H9 (cell line): ENCODE measurements around the gene DCPS. TPM values are rescaled to one million over a fixed set of nuclear protein-coding genes. Genes with fewer than 3 reads are reported as not detected.

ENCODE experiments used
- DNase-seq: peaks from one replicate; pipeline ENCODE4 v3.0.0-alpha.2; 2017
- H2AFZ ChIP-seq: one replicate; pipeline ENCODE4 v1.6.1; 2013; ENCODE audit warnings: mild to moderate bottlenecking, low read length, control low read depth, moderate library complexity
- H2AK5ac ChIP-seq: 2 replicates; pipeline ENCODE4 v1.6.1; 2013; ENCODE audit warnings: low read length, control low read depth, mixed read lengths; ENCODE audit not compliant: insufficient read length
- H2BK120ac ChIP-seq: one replicate; pipeline ENCODE4 v1.6.1; 2013; ENCODE audit warnings: low read depth, mild to moderate bottlenecking, low read length, control low read depth, inconsistent platforms; ENCODE audit not compliant: poor library complexity, severe bottlenecking
- H2BK12ac ChIP-seq: 2 replicates; pipeline ENCODE4 v1.6.1; 2013; ENCODE audit warnings: low read length, control low read depth, mixed read lengths, low read depth; ENCODE audit not compliant: insufficient read length
- H2BK15ac ChIP-seq: 2 replicates; pipeline ENCODE4 v1.6.1; 2013; ENCODE audit warnings: low read depth, low read length, control low read depth
- H2BK20ac ChIP-seq: one replicate; pipeline ENCODE4 v1.6.1; 2013; ENCODE audit warnings: low read depth, mild to moderate bottlenecking, low read length, control low read depth, inconsistent platforms; ENCODE audit not compliant: poor library complexity, severe bottlenecking
- H2BK5ac ChIP-seq: 2 replicates; pipeline ENCODE4 v1.6.1; 2013; ENCODE audit warnings: low read length, control low read depth, mixed read lengths; ENCODE audit not compliant: insufficient read length
- H3K14ac ChIP-seq: 2 replicates; pipeline ENCODE4 v1.6.1; 2013; ENCODE audit warnings: low read length, control low read depth; ENCODE audit not compliant: insufficient read depth
- H3K18ac ChIP-seq: 2 replicates; pipeline ENCODE4 v1.6.1; 2013; ENCODE audit warnings: low read depth, mild to moderate bottlenecking, mixed read lengths, low read length, control low read depth; ENCODE audit not compliant: insufficient read length
- H3K23ac ChIP-seq: 2 replicates; pipeline ENCODE4 v1.6.1; 2013; ENCODE audit warnings: low read length, control low read depth, mixed read lengths, low read depth; ENCODE audit not compliant: insufficient read length
- H3K23me2 ChIP-seq: 2 replicates; pipeline ENCODE4 v1.6.1; 2013; ENCODE audit warnings: low read depth, mild to moderate bottlenecking, mixed read lengths, low read length, control low read depth; ENCODE audit not compliant: insufficient read length, poor library complexity, severe bottlenecking
- H3K27ac ChIP-seq: 2 replicates; pipeline ENCODE4 v1.5.1; 2013; ENCODE audit warnings: low read length, control low read depth, mixed read lengths, low read depth; ENCODE audit not compliant: insufficient read length
- H3K27me3 ChIP-seq: 2 replicates; pipeline ENCODE4 v1.6.1; 2013; ENCODE audit warnings: low read length, control low read depth, inconsistent platforms; ENCODE audit not compliant: insufficient read depth
- H3K4ac ChIP-seq: 2 replicates; pipeline ENCODE4 v1.6.1; 2013; ENCODE audit warnings: low read depth, mild to moderate bottlenecking, control low read depth, inconsistent platforms, low read length, moderate library complexity
- H3K4me1 ChIP-seq: 2 replicates; pipeline ENCODE4 v1.6.1; 2013; ENCODE audit warnings: low read length, control low read depth, inconsistent platforms; ENCODE audit not compliant: insufficient read depth
- H3K4me2 ChIP-seq: 2 replicates; pipeline ENCODE4 v1.6.1; 2013; ENCODE audit warnings: low read length, control low read depth, mixed read lengths; ENCODE audit not compliant: insufficient read length, insufficient read depth
- H3K56ac ChIP-seq: 2 replicates; pipeline ENCODE4 v1.6.1; 2013; ENCODE audit warnings: low read depth, mild to moderate bottlenecking, mixed read lengths, low read length, control low read depth; ENCODE audit not compliant: insufficient read length
- H3K79me1 ChIP-seq: 2 replicates; pipeline ENCODE4 v1.6.1; 2013; ENCODE audit warnings: low read depth, mild to moderate bottlenecking, moderate library complexity, low read length, control low read depth, inconsistent platforms; ENCODE audit not compliant: insufficient read depth, poor library complexity, severe bottlenecking
- H3K79me2 ChIP-seq: 2 replicates; pipeline ENCODE4 v1.6.1; 2013; ENCODE audit warnings: low read length, control low read depth, inconsistent platforms; ENCODE audit not compliant: insufficient read depth
- H3K9ac ChIP-seq: 2 replicates; pipeline ENCODE4 v1.6.1; 2013; ENCODE audit warnings: low read length, control low read depth, mixed read lengths; ENCODE audit not compliant: insufficient read length; ENCODE audit errors: extremely low read depth
- H3K9me3 ChIP-seq: one replicate; pipeline ENCODE4 v1.6.1; 2013; ENCODE audit warnings: low read depth, low read length, inconsistent platforms; ENCODE audit not compliant: control insufficient read depth
- H3T11ph ChIP-seq: one replicate; pipeline ENCODE4 v1.6.1; 2013; ENCODE audit warnings: mild to moderate bottlenecking, low read length, control low read depth, inconsistent platforms
- H4K20me1 ChIP-seq: one replicate; pipeline ENCODE4 v1.6.1; 2013; ENCODE audit not compliant: control insufficient read depth, insufficient read length, insufficient read depth
- H4K5ac ChIP-seq: 2 replicates; pipeline ENCODE4 v1.6.1; 2013; ENCODE audit warnings: low read depth, mild to moderate bottlenecking, mixed read lengths, low read length, control low read depth; ENCODE audit not compliant: insufficient read length
- H4K8ac ChIP-seq: replicated peaks from 2 replicates; pipeline ENCODE4 v1.6.1; 2013; ENCODE audit warnings: low read length, control low read depth, mixed read lengths, low read depth; ENCODE audit not compliant: insufficient read length
- H4K91ac ChIP-seq: 2 replicates; pipeline ENCODE4 v1.6.1; 2013; ENCODE audit warnings: low read depth, mild to moderate bottlenecking, moderate library complexity, mixed read lengths, low read length, control low read depth; ENCODE audit not compliant: insufficient read length
- H3K27ac Mint-ChIP-seq, 3 experiments: 2 replicates in 2 of 3; 3 replicates in 1 of 3; pipeline ENCODE4 v1.8.0; 2020 to 2021; ENCODE audit warnings: mixed read lengths in 3 of 3, mild to moderate bottlenecking in 1 of 3, moderate library complexity in 1 of 3
- H3K27me3 Mint-ChIP-seq: 2 replicates; pipeline ENCODE4 v1.8.0; 2021; ENCODE audit warnings: low read depth, mild to moderate bottlenecking, moderate library complexity, mixed read lengths
- H3K36me3 Mint-ChIP-seq, 3 experiments: 2 replicates in 2 of 3; 3 replicates in 1 of 3; pipeline ENCODE4 v1.8.0; 2020 to 2021; ENCODE audit warnings: low read depth in 3 of 3, mixed read lengths in 3 of 3; ENCODE audit not compliant: insufficient read depth in 1 of 3
- H3K4me1 Mint-ChIP-seq, 2 experiments: 2 replicates each; pipeline ENCODE4 v1.8.0; 2020; ENCODE audit warnings: mixed read lengths in 2 of 2
- H3K4me3 Mint-ChIP-seq, 2 experiments: 2 replicates in 1 of 2; 3 replicates in 1 of 2; pipeline ENCODE4 v1.8.0; 2020 to 2021; ENCODE audit warnings: mild to moderate bottlenecking in 2 of 2, mixed read lengths in 2 of 2, moderate library complexity in 1 of 2
- H3K9me3 Mint-ChIP-seq, 2 experiments: 2 replicates in 1 of 2; 3 replicates in 1 of 2; pipeline ENCODE4 v1.8.0; 2020; ENCODE audit warnings: mild to moderate bottlenecking in 2 of 2, mixed read lengths in 2 of 2, moderate library complexity in 1 of 2
- WGBS: extraction: QIAGEN DNeasy Blood & Tissue Kit; methylation state at CpG from one replicate; pipeline ENCODE4 v1.1.7; 2013; ENCODE audit warnings: missing lambda C conversion rate, low lambda C conversion rate, mixed read lengths; ENCODE audit not compliant: insufficient read length; ENCODE audit errors: extremely low coverage; 5-methylcytosine and 5-hydroxymethylcytosine counted together
- total RNA-seq: library from RNA; stranded (reverse); gene quantifications from 2 replicates; pipeline ENCODE4 v1.2.1, GENCODE V29; 2021
- TF ChIP-seq, protein P1 (sequence below): fragments of 200-600 bp; sonication (generic); conservative IDR thresholded peaks from 3 replicates; pipeline ENCODE4 v1.8.0; 2021; ENCODE audit warnings: antibody characterized with exemption, mild to moderate bottlenecking

The DCPS gene
- total RNA-seq, 1 experiment from 2014 or later = 27.7 TPM

DNA sequence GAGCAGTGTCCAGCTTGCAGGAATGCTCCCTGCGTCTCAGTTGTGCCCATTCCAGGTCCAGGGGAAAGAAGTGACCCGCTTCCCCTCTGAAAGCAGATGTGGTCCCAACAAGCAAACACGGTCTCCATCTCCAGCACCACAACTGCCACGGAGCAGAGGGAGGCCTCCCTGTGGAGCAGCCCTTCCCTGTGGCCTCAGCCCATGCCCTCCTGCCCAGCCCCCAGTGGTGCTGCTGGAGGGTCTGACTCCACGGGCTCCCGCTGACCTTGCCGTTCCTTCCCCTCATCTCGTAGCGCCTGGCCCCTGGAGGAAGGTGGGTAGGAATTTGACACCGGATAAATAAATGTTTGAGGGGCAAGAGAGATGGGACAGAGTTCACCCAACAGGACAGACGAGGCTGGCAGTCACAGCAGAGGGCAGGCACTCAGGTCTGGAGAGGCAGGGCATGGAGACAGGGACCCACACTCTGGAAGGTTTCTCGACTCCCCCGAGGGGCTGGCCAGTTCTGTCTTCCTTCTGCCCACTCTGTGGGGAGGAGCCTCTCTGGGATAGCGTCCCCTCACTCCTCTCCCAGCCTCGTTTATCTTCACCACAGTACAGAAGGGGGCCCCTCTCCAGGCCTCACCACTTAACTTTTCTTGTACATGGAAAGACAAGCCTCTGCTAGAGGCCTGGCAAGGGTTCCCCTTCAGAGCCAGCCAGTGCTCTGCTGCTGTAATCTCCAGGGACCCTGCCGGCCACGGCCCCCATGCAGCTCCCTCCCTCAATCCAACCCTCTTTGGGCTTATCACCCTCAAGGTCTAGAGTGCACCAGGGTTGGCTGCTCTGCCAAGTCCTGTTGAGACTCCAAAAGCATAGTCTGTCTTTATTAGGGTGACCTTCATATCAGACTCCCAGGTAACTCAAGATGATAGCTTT is 44.1 kb downstream of the DCPS start:
- H3K27ac ChIP-seq = no peak overlapping the region
- no peak overlapping the region for H3K9ac ChIP-seq
- no peak overlapping the region for H2BK15ac ChIP-seq
- H2BK12ac ChIP-seq = no peak overlapping the region
- no CpG with 5 or more reads among the region's 17 CpGs for WGBS
- no peak overlapping the region for H4K91ac ChIP-seq
- no peak overlapping the region for H3K4ac ChIP-seq
- H3K18ac ChIP-seq = no peak overlapping the region
- no peak overlapping the region for H3T11ph ChIP-seq
- H3K4me1 Mint-ChIP-seq = peaks cover 45 to 58% of the 10 kb centered on the region in 2 experiments
- H3K23me2 ChIP-seq = no peaks in the 10 kb centered on the region
- H2BK120ac ChIP-seq = no peak overlapping the region
- no peak overlapping the region for H3K4me2 ChIP-seq
- peaks cover 20 to 37% (median 34%) of the 10 kb centered on the region in 3 experiments for H3K36me3 Mint-ChIP-seq
- H3K4me1 ChIP-seq = peaks cover 14% of the 10 kb centered on the region; the same call in 1 of the 2 replicates
- H2BK20ac ChIP-seq = no peak overlapping the region
- H3K79me1 ChIP-seq = no peaks in the 10 kb centered on the region
- H3K9me3 ChIP-seq = no peaks in the 10 kb centered on the region
- TF ChIP-seq, protein P1, sequence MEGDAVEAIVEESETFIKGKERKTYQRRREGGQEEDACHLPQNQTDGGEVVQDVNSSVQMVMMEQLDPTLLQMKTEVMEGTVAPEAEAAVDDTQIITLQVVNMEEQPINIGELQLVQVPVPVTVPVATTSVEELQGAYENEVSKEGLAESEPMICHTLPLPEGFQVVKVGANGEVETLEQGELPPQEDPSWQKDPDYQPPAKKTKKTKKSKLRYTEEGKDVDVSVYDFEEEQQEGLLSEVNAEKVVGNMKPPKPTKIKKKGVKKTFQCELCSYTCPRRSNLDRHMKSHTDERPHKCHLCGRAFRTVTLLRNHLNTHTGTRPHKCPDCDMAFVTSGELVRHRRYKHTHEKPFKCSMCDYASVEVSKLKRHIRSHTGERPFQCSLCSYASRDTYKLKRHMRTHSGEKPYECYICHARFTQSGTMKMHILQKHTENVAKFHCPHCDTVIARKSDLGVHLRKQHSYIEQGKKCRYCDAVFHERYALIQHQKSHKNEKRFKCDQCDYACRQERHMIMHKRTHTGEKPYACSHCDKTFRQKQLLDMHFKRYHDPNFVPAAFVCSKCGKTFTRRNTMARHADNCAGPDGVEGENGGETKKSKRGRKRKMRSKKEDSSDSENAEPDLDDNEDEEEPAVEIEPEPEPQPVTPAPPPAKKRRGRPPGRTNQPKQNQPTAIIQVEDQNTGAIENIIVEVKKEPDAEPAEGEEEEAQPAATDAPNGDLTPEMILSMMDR = no peak
- H2BK5ac ChIP-seq = no peak overlapping the region
- H4K5ac ChIP-seq = no peak overlapping the region
- H4K20me1 ChIP-seq = no peaks in the 10 kb centered on the region
- H2AFZ ChIP-seq = no peak overlapping the region
- H3K14ac ChIP-seq = peak overlapping the region; percentile 59
- H3K79me2 ChIP-seq = peaks cover 2% of the 10 kb centered on the region; the same call in 1 of the 2 replicates
- H3K9me3 Mint-ChIP-seq = no peaks in the 10 kb centered on the region
- H3K4me3 Mint-ChIP-seq = no peak overlapping the region
- H3K56ac ChIP-seq = no peak overlapping the region
- no peaks in the 10 kb centered on the region for H3K27me3 ChIP-seq
- DNase-seq = no peak
- H4K8ac ChIP-seq = no peak overlapping the region
- no peak overlapping the region for H2AK5ac ChIP-seq
- H3K23ac ChIP-seq = no peak overlapping the region
- H3K27me3 Mint-ChIP-seq = no peaks in the 10 kb centered on the region
- H3K27ac Mint-ChIP-seq = peak overlapping the region in 2 of 3 experiments; percentile 49 to 87; a peak in 3 of 7 replicates
